Liver (tissue), 9 donors: Measurements from ENCODE around the gene CELF5. TPM values are rescaled to one million over a fixed set of nuclear protein-coding genes. Genes with fewer than 3 reads are reported as not detected.

Experiments
- DNase-seq: peaks from one replicate; pipeline ENCODE4 v3.0.0-alpha.2; 2017; ENCODE audit warnings: low spot score
- H3K27ac ChIP-seq, 2 donors: one replicate each; pipeline ENCODE4 v1.7.0; 2013; ENCODE audit warnings: inconsistent platforms in 2 of 2, low read length in 2 of 2, control low read depth in 1 of 2, low read depth in 1 of 2, mild to moderate bottlenecking in 1 of 2
- H3K27me3 ChIP-seq, 4 donors: one replicate each; pipeline versions ENCODE4 v1.6.1 to v1.7.0; 2013; ENCODE audit warnings: low read length in 3 of 4, inconsistent platforms in 1 of 4, mild to moderate bottlenecking in 1 of 4, moderate library complexity in 1 of 4; ENCODE audit not compliant: control insufficient read depth in 4 of 4, insufficient read depth in 4 of 4
- H3K36me3 ChIP-seq, 4 donors: one replicate each; pipeline versions ENCODE4 v1.6.1 to v1.7.0; 2013; ENCODE audit warnings: low read length in 3 of 4, mild to moderate bottlenecking in 3 of 4, low read depth in 1 of 4, moderate library complexity in 1 of 4; ENCODE audit not compliant: control insufficient read depth in 4 of 4, insufficient read depth in 3 of 4
- H3K4me1 ChIP-seq, 4 donors: one replicate each; pipeline versions ENCODE4 v1.6.1 to v1.7.0; 2013; ENCODE audit warnings: low read length in 3 of 4, mild to moderate bottlenecking in 3 of 4, moderate library complexity in 1 of 4; ENCODE audit not compliant: control insufficient read depth in 4 of 4, insufficient read depth in 4 of 4
- H3K4me3 ChIP-seq, 3 donors: one replicate each; pipeline versions ENCODE4 v1.6.1 to v1.7.0; 2013; ENCODE audit warnings: low read length in 3 of 3, control low read depth in 1 of 3, low read depth in 1 of 3, mild to moderate bottlenecking in 1 of 3
- H3K9ac ChIP-seq, 2 donors: one replicate each; pipeline ENCODE4 v1.7.0; 2013; ENCODE audit warnings: low read length in 2 of 2, mild to moderate bottlenecking in 2 of 2, moderate library complexity in 2 of 2, control low read depth in 1 of 2, low read depth in 1 of 2
- H3K9me3 ChIP-seq, 4 donors: one replicate each; pipeline versions ENCODE4 v1.6.1 to v1.7.0; 2013; ENCODE audit warnings: low read length in 3 of 4; ENCODE audit not compliant: control insufficient read depth in 4 of 4
- EGR1 ChIP-seq, 2 donors: IDR thresholded peaks; 2 replicates each; pipeline ENCODE4 v1.6.1; 2016 to 2018; ENCODE audit warnings: antibody characterized with exemption in 2 of 2, low read depth in 2 of 2
- FOXA1 ChIP-seq: IDR thresholded peaks from 2 replicates; pipeline ENCODE4 v1.6.1; 2016; ENCODE audit warnings: antibody characterized with exemption
- FOXA2 ChIP-seq: IDR thresholded peaks from 2 replicates; pipeline ENCODE4 v1.6.1; 2016; ENCODE audit warnings: antibody characterized with exemption
- GABPA ChIP-seq, 2 donors: IDR thresholded peaks in 1 of 2; conservative IDR thresholded peaks in 1 of 2; 2 replicates each; pipeline ENCODE4 v1.6.1; 2016; ENCODE audit warnings: antibody characterized with exemption in 2 of 2, mild to moderate bottlenecking in 1 of 2, moderate library complexity in 1 of 2
- HNF4A ChIP-seq, 2 donors: conservative IDR thresholded peaks; 2 replicates each; pipeline ENCODE4 v1.6.1; 2016; ENCODE audit warnings: antibody characterized with exemption in 2 of 2, mild to moderate bottlenecking in 2 of 2
- HNF4G ChIP-seq: IDR thresholded peaks from 2 replicates; pipeline ENCODE4 v1.6.1; 2016; ENCODE audit warnings: antibody characterized with exemption
- JUND ChIP-seq, 2 donors: IDR thresholded peaks; 2 replicates each; pipeline ENCODE4 v1.6.1; 2016; ENCODE audit warnings: antibody characterized with exemption in 2 of 2
- NR2F2 ChIP-seq: IDR thresholded peaks from 2 replicates; pipeline ENCODE4 v1.6.1; 2016; ENCODE audit warnings: antibody characterized with exemption
- RAD21 ChIP-seq, 2 donors: IDR thresholded peaks; 2 replicates each; pipeline ENCODE4 v1.6.1; 2016; ENCODE audit warnings: antibody characterized with exemption in 2 of 2, mild to moderate bottlenecking in 2 of 2
- RXRA ChIP-seq, 2 donors: IDR thresholded peaks; 2 replicates each; pipeline ENCODE4 v1.6.1; 2017 to 2018; ENCODE audit warnings: antibody characterized with exemption in 2 of 2, mild to moderate bottlenecking in 1 of 2
- SP1 ChIP-seq: IDR thresholded peaks from 2 replicates; pipeline ENCODE4 v1.6.1; 2018; ENCODE audit warnings: antibody characterized with exemption, mild to moderate bottlenecking
- TAF1 ChIP-seq: conservative IDR thresholded peaks from 2 replicates; pipeline ENCODE4 v1.6.1; 2016; ENCODE audit warnings: antibody characterized with exemption, mild to moderate bottlenecking
- YY1 ChIP-seq: IDR thresholded peaks from 2 replicates; pipeline ENCODE4 v1.6.1; 2016; ENCODE audit warnings: antibody characterized with exemption, mild to moderate bottlenecking
- ZBTB33 ChIP-seq: IDR thresholded peaks from 2 replicates; pipeline ENCODE4 v1.6.1; 2016; ENCODE audit warnings: antibody characterized with exemption
- WGBS: extraction: QIAGEN DNeasy Blood & Tissue Kit; methylation state at CpG from one replicate; pipeline ENCODE4 v1.1.7; 2013; 5-methylcytosine and 5-hydroxymethylcytosine counted together
- polyA plus RNA-seq, 2 donors: library from polyadenylated mRNA; stranded (reverse) in 1 of 2; unstranded in 1 of 2; fragments of 200-250 nt in 1 of 2; fragments of >200 nt in 1 of 2; fragmentation: Nextera tagmentation in 1 of 2; extraction: Ambion mirVana in 1 of 2; gene quantifications; one replicate each; pipeline versions ENCODE4 v1.2.1 to v1.2.3, GENCODE V29; 2013 to 2015
- total RNA-seq, 2 donors: library from RNA; depleted of rRNA; stranded (reverse); fragments of >200 nt; gene quantifications; one replicate each; pipeline ENCODE4 v1.2.3, GENCODE V29; 2014
- TF ChIP-seq, protein P1 (sequence below): IDR thresholded peaks from 2 replicates; pipeline ENCODE4 v1.6.1; 2016; ENCODE audit warnings: antibody characterized with exemption, mild to moderate bottlenecking
- TF ChIP-seq, protein P2 (sequence below): IDR thresholded peaks from 2 replicates; pipeline ENCODE4 v1.6.1; 2016; ENCODE audit warnings: antibody characterized with exemption
- TF ChIP-seq, protein P3 (sequence below): IDR thresholded peaks from 2 replicates; pipeline ENCODE4 v1.6.1; 2016; ENCODE audit warnings: antibody characterized with exemption
- TF ChIP-seq, protein P4 (sequence below): fragments of 150-350 bp; IDR thresholded peaks from 2 replicates; pipeline ENCODE4 v1.5.1; 2017; ENCODE audit warnings: improper control_type of control experiment, low read depth, low read length; ENCODE audit not compliant: missing input control
- donor health status: healthy.
- donor health status: healthy.
- donor health status: healthy.
- donor health status: healthy.
- donor health status: healthy.

Gene CELF5
- total and polyA plus RNA-seq, 4 donors, result 0.06 to 0.50 (median 0.26) TPM

DNA sequence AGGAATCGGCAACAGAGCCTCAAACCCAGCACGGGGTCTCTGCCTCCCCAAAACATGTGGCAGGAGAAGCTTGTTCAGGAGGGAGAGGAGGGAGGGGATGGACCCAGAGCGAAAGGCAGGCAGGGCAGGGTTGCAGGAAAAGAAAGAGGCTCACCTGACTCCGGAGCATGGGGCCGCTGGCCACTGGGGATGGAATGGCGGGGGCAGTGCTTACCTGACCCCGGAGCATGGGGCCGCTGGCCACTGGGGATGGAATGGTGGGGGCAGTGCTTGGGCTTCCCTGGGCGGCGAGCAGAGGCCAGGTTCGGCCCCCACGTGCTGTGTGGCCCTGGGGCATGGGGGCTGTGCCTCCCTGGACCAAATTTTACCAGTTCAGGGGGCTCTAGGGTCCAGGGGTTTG, 13.3 kb upstream of the CELF5 start:
- WGBS, result 52% methylated on average over 12 of the region's 12 CpGs
- H3K36me3 ChIP-seq, result peaks cover 0 to 21% (median 5%) of the 10 kb centered on the region in 4 donors
- H3K27ac ChIP-seq, result no peak overlapping the region
- TF ChIP-seq, protein P1, sequence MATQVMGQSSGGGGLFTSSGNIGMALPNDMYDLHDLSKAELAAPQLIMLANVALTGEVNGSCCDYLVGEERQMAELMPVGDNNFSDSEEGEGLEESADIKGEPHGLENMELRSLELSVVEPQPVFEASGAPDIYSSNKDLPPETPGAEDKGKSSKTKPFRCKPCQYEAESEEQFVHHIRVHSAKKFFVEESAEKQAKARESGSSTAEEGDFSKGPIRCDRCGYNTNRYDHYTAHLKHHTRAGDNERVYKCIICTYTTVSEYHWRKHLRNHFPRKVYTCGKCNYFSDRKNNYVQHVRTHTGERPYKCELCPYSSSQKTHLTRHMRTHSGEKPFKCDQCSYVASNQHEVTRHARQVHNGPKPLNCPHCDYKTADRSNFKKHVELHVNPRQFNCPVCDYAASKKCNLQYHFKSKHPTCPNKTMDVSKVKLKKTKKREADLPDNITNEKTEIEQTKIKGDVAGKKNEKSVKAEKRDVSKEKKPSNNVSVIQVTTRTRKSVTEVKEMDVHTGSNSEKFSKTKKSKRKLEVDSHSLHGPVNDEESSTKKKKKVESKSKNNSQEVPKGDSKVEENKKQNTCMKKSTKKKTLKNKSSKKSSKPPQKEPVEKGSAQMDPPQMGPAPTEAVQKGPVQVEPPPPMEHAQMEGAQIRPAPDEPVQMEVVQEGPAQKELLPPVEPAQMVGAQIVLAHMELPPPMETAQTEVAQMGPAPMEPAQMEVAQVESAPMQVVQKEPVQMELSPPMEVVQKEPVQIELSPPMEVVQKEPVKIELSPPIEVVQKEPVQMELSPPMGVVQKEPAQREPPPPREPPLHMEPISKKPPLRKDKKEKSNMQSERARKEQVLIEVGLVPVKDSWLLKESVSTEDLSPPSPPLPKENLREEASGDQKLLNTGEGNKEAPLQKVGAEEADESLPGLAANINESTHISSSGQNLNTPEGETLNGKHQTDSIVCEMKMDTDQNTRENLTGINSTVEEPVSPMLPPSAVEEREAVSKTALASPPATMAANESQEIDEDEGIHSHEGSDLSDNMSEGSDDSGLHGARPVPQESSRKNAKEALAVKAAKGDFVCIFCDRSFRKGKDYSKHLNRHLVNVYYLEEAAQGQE, result no peak
- TF ChIP-seq, protein P2, sequence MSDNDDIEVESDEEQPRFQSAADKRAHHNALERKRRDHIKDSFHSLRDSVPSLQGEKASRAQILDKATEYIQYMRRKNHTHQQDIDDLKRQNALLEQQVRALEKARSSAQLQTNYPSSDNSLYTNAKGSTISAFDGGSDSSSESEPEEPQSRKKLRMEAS, result no peak
- TF ChIP-seq TAF1 (no peak), RAD21 (IDR thresholded peaks at IDR 0.05) (no peak), FOXA1 (no peak), JUND (IDR thresholded peaks at IDR 0.05) (no peak), EGR1 (IDR thresholded peaks at IDR 0.05; ENCODE audit: low read depth in 2 of 2) (no peak), RXRA (IDR thresholded peaks at IDR 0.05) (no peak), GABPA (IDR thresholded peaks at IDR 0.05 in 1 of 2, conservative IDR thresholded peaks at IDR 0.05 in 1 of 2) (no peak), NR2F2 (no peak), YY1 (no peak), ZBTB33 (no peak), FOXA2 (no peak), SP1 (no peak)
- TF ChIP-seq, protein P3, sequence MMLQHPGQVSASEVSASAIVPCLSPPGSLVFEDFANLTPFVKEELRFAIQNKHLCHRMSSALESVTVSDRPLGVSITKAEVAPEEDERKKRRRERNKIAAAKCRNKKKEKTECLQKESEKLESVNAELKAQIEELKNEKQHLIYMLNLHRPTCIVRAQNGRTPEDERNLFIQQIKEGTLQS, result no peak
- no peaks in the 10 kb centered on the region for H3K4me1 ChIP-seq
- H3K27me3 ChIP-seq, result no peaks in the 10 kb centered on the region
- DNase-seq, result no peak
- H3K4me3 ChIP-seq, result no peak overlapping the region
- no peaks in the 10 kb centered on the region for H3K9me3 ChIP-seq
- H3K9ac ChIP-seq, result peak overlapping the region in 1 of 2 donors; percentile 8

GRCh38 chr19:3213159-3213558, 11.3 kb upstream of the CELF5 start:
- Histone ChIP-seq H3K9ac (no peak overlapping the region), H3K36me3 (peaks cover 0 to 3% (median 0%) of the 10 kb centered on the region in 4 donors), H3K27me3 (no peaks in the 10 kb centered on the region), H3K4me3 (no peak overlapping the region), H3K27ac (no peak overlapping the region), H3K9me3 (no peaks in the 10 kb centered on the region), H3K4me1 (no peaks in the 10 kb centered on the region)
- 99% methylated on average over 7 of the region's 7 CpGs for WGBS
- DNase-seq, result no peak
- no peak for TF ChIP-seq FOXA1
- no peak for TF ChIP-seq HNF4G
- no peak for TF ChIP-seq TAF1
- TF ChIP-seq, protein P1, result no peak
- TF ChIP-seq YY1, result no peak
- TF ChIP-seq, protein P4, sequence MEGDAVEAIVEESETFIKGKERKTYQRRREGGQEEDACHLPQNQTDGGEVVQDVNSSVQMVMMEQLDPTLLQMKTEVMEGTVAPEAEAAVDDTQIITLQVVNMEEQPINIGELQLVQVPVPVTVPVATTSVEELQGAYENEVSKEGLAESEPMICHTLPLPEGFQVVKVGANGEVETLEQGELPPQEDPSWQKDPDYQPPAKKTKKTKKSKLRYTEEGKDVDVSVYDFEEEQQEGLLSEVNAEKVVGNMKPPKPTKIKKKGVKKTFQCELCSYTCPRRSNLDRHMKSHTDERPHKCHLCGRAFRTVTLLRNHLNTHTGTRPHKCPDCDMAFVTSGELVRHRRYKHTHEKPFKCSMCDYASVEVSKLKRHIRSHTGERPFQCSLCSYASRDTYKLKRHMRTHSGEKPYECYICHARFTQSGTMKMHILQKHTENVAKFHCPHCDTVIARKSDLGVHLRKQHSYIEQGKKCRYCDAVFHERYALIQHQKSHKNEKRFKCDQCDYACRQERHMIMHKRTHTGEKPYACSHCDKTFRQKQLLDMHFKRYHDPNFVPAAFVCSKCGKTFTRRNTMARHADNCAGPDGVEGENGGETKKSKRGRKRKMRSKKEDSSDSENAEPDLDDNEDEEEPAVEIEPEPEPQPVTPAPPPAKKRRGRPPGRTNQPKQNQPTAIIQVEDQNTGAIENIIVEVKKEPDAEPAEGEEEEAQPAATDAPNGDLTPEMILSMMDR, result no peak
- TF ChIP-seq RAD21 (IDR thresholded peaks at IDR 0.05), result no peak
- TF ChIP-seq FOXA2, result no peak
- TF ChIP-seq, protein P2, result no peak
- no peak for TF ChIP-seq EGR1 (IDR thresholded peaks at IDR 0.05; ENCODE audit: low read depth in 2 of 2)
- TF ChIP-seq JUND (IDR thresholded peaks at IDR 0.05), result no peak
- no peak for TF ChIP-seq GABPA (IDR thresholded peaks at IDR 0.05 in 1 of 2, conservative IDR thresholded peaks at IDR 0.05 in 1 of 2)
- no peak for TF ChIP-seq ZBTB33
- TF ChIP-seq HNF4A (conservative IDR thresholded peaks at IDR 0.05), result no peak
- TF ChIP-seq SP1, result no peak
